H7 (cell line): ENCODE measurements around the gene GNG13. TPM values are rescaled to one million over a fixed set of nuclear protein-coding genes. Genes with fewer than 3 reads are reported as not detected.

Experiments
- DNase-seq: peaks from one replicate; pipeline ENCODE4 v3.0.0; 2012
- H3K27me3 ChIP-seq: 2 replicates; pipeline ENCODE4 v1.6.0; 2011; ENCODE audit warnings: mild to moderate bottlenecking, low read length; ENCODE audit not compliant: control insufficient read depth, insufficient read depth
- H3K36me3 ChIP-seq: replicated peaks from 2 replicates; pipeline ENCODE4 v1.5.1; 2011; ENCODE audit warnings: low read length; ENCODE audit not compliant: control insufficient read depth, insufficient read depth
- H3K4me3 ChIP-seq: 2 replicates; pipeline ENCODE4 v1.5.1; 2011; ENCODE audit warnings: low read depth, mild to moderate bottlenecking, control low read depth, low read length, moderate library complexity; ENCODE audit not compliant: insufficient read depth
- total RNA-seq: library from RNA; depleted of rRNA; stranded (reverse); fragments of >200 nt; shearing (Covaris generic); gene quantifications from 2 replicates; pipeline ENCODE4 v1.2.3, GENCODE V29; 2014; rRNA removed

The GNG13 gene, protein sequence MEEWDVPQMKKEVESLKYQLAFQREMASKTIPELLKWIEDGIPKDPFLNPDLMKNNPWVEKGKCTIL
- total RNA-seq, result not detected in 2 replicates

DNA sequence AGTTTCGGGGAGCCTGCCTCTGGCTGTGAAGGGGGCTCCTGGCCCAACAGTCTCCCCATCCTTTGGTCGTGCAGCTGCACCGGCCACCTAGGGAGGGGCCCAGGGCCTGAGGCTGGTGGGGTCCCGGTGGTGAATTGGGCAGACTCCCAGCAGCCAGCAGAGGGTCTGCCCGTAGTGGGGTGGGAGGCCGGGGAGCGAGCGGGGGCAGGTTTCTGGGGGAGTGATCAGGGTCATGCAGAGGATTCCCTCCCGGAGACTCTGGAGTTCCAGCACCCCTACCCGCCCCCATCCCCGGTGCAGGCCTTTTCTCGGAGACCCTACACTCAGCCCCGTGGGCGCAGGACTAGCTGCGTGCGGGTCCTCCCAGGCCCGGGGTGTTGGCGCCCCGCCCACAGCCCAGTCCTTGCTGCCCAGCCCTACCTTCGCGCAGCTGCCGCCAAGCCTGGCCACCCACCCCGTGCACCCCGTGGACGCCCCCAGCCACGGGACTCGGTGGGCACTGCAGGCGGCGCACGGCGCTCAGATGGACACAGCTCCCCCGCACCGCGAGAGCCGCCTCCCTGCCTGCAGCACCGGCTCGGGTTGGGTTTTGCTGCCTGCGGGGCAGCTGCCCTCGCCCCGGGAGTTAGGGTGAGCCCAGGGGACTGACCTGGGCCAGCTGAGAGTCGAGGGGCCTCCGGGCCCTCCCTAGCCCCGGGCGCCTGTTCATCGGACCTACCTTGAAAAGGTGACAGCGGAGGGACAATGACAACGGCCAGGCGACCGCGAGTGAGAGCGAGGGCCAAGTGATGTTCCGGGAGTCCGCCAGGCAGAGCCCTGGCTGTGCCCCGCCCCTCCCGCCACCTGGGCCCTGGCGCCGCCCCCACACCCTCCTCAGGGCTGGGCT lies at the start of gene GNG13:
GNG13 (minus strand) TSS at position 787 of the 886 bp plus-strand sequence. CDS start 1,657 bp downstream, outside the sequence.
- Histone ChIP-seq H3K27me3 (peaks cover 12% of the 10 kb centered on the region), H3K36me3 (peaks cover 5% of the 10 kb centered on the region), H3K4me3 (peak within 1 kb of the TSS; percentile 30)
- DNase-seq, result peak; percentile 98

DNA sequence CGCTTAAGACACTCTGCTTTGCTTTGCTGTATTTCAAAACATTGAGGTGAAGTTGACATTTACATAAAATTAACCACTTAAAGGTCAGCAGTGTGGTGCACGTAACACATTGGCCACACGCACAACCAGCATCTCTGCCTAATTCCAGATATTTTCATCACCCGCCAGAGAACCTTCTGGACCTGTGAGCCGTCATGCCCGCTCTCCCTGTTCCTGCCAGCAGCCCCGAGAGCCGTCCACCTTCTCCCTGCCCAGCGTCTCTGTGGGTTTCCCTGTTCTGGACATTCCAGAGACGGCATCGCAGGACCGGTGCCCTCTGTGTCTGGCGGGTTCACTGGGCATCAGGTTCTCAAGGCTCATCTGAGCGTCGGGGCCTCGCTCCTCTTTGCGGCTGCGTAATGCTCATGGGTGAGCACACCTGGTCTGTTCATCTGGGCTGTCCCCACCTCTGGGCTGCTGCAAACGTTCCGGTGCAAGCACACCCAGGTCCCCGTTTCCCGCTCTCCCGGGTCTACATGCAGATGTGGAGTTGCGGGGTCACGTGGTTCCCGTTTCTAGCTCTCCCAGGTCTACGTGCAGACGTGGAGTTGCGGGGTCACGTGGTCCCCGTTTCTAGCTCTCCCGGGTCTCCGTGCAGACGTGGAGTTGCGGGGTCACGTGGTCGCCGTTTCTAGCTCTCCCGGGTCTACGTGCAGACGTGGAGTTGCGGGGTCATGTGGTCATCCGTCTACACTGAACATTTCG lies 48.1 kb upstream of the GNG13 start:
- Histone ChIP-seq H3K4me3 (no peak overlapping the region), H3K27me3 (no peaks in the 10 kb centered on the region), H3K36me3 (no peaks in the 10 kb centered on the region)
- DNase-seq, result no peak

DNA sequence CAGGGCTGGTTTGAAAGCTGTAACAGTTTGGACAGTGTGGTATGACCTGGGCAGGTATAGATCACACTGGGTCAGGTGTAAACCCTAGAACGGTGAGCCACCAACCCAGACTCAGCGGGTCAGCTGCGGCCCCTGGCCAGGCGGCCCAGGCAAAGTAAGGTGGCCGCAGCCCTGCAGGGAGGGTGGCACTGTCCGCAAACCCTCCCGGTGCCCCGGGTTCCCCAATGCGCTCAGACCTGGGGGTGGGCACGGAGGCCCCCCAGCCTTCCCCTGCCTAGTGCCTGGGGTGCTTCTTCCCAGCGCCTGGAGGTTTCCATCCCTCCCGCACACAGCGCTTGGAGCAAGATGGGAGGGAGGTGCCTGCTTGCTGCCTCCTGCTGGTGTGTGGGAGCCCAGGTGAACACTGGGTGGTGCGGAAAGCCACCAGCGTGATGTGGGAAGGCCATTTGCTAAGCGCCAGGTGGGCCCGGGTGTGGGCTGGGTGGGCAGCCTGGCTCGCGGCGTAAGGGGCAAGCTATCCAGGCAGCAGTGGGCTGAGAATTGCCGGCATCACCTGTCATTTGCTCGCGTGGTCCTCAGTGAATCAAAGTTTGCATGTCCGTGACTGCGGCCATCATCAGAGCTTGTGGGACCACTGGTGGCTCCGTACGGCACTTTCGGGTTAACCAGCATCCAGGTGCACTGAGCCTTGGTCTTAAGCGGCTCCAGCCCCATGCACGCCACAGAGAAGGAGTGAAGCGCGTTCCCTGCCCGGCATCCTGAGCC lies 47.3 kb upstream of the GNG13 start:
- no peak overlapping the region for H3K4me3 ChIP-seq
- no peaks in the 10 kb centered on the region for H3K36me3 ChIP-seq
- H3K27me3 ChIP-seq, result no peaks in the 10 kb centered on the region
- DNase-seq, result no peak

DNA sequence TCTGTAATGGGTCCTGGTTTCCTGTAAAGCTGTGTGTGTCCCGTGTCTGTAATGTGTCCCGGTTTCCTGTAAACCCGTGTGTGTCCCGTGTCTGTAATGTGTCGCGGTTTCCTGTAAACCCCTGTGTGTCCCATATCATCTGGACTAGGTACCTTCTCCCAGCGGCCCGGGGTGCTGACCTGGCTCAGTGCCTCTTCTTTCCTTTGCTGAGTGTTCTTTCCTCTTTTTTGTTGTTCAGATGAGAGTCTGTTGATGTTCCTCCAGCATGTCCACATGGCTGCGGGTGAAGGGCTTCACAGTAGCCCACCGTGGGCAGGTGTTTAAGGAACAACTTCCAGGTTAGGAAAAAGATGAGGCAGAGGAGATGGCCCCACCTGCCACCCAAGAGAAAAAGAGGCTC lies 46.6 kb upstream of the GNG13 start:
- no peak for DNase-seq
- no peak overlapping the region for H3K4me3 ChIP-seq
- H3K27me3 ChIP-seq, result no peaks in the 10 kb centered on the region
- H3K36me3 ChIP-seq, result no peaks in the 10 kb centered on the region

DNA sequence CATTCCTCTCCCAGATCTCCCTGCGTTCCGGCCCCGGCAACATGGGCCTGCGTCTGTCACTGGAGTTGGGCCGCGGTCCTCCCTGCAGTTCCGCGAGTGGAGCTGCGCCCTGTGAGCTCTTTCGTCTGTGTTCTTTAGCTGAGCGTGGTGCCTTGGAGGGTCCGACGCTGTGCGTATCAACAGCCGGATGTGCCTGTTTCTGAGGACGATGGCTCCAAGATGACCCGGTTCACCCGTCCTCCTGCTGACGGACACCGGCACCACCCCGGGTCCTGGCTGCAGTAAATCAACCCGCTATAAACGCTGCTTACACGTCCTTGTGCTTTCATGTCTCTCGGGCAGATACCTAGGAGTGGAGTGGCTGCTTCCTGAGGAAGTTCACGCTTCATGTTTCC lies 44.8 kb upstream of the GNG13 start:
- no peak for DNase-seq
- Histone ChIP-seq H3K27me3 (no peaks in the 10 kb centered on the region), H3K4me3 (no peak overlapping the region), H3K36me3 (no peaks in the 10 kb centered on the region)

DNA sequence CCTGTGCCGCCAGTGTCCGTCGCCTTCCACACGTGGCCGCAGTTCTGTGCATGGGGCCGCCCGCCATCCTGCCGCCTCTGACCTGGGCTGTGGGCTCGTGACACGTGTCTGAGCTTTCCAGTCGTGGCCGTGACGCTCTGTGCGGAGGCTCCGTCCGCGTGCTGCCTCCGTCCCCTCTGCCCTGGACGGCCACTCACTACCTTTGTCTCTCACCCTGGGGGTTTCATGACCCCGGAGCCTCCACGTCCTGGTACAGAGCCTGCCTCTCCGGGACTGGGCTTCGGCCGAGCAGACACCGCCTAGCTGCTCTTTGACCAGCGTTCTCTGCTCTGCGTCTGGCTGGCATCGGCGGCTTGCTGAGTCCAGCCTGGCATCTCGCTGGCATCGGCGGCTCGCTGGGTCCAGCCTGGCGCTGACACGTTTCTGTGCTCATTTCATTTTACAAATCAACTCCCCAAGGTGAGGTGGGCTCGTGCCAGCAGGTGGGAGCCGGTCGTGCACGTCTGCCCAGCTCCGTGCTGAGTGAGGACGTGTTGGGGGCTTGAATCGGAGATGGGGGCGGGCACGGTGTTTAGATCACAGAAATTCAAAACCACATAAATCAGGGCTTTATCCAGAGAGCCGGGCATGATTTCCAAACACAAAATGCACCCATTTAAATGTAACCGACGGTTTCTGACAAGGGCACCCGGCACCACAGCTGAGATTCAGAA lies 44.3 kb upstream of the GNG13 start:
- DNase-seq, result peak; percentile 53
- H3K27me3 ChIP-seq, result no peaks in the 10 kb centered on the region
- H3K4me3 ChIP-seq, result no peak overlapping the region
- H3K36me3 ChIP-seq, result no peaks in the 10 kb centered on the region

DNA sequence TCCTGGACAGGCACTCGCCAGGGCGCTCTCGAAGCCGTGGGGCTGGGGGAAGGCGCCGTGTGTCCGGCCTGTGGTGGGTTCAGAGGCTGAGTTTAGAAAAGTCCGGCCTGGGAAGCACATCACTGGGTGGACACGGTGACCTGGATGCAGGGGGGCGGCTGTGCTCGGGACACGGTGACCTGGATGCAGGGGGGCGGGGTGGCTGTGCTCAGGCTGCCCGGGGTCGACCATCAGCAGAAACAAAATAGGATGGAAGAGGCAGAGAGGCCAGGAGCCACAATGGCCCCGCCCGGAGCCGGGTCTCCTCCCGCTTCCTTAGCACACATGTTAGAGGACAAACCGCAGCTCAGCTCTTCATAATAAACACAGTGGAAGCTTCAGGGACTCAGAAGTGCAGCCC lies 43.2 kb upstream of the GNG13 start:
- DNase-seq, result peak; percentile 58

DNA sequence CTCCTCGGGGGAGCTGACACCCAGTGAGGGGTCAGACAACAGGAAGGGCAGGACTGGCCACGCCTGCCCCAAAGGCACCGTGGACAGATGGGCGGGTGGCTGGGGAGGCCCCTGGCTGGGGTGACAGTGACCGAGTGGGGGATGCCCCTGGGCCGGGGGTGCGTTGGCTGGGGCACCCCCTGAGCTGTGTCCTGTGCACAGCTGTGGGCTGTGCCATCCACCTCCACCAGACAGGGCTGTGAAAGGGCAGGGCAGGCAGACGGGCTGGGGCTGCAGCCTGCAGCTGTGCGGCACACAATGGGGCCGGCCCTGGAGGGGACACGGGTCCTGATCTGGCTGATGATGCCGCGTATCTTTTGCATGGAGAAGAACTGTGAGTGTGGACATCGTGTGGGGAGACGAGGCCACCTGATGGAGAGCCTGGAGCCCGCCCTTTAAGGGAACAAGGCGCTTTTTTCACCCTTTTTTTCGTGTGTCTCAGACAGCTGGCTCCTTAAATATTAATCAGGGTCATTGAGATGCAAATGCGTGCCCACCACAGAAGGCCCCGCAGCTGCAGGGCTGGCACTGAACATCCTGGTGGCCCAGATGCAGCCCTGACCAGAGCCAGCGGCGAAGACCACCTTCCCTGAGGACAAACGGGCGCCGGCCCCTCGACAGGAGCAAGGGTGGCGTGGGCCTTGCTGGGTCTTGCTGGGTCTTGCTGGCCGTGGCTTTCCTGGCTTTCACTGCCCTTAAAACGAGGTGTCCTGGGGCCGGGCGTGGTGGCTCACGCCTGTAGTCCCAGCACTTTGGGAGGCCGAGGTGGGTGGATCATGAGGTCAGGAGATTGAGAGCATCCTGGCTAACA lies 42.4 kb upstream of the GNG13 start:
- no peaks in the 10 kb centered on the region for H3K27me3 ChIP-seq
- H3K36me3 ChIP-seq, result no peaks in the 10 kb centered on the region
- DNase-seq, result peak; percentile 74
- no peak overlapping the region for H3K4me3 ChIP-seq

More for the DNA sequence above, 43.2 kb upstream of the GNG13 start:
- H3K36me3 ChIP-seq, result no peaks in the 10 kb centered on the region
- H3K4me3 ChIP-seq, result no peak overlapping the region
- H3K27me3 ChIP-seq, result no peaks in the 10 kb centered on the region

DNA sequence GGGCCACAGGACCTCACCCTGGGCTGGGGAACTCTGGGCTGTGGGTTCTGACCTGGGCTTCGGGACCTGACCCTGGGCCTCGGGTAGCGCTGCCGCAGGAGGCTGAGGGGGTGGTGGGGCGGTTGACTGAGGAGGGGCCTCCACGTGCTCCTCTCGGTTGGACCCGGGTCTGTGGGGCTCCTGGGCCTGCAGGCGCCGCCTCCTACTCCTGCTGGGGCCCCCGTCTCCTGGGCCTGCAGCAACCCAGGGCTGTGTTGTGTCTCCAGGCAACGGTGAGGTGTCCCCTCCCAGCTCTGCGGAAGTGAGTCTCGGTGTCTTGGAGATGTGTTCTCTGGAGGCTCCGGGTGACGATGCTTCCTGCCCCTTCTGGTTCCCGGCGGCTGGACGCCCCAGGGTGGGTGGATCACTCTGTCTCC lies 41.5 kb upstream of the GNG13 start:
- no peaks in the 10 kb centered on the region for H3K27me3 ChIP-seq
- H3K4me3 ChIP-seq, result no peak overlapping the region
- DNase-seq, result peak; percentile 69
- no peaks in the 10 kb centered on the region for H3K36me3 ChIP-seq

DNA sequence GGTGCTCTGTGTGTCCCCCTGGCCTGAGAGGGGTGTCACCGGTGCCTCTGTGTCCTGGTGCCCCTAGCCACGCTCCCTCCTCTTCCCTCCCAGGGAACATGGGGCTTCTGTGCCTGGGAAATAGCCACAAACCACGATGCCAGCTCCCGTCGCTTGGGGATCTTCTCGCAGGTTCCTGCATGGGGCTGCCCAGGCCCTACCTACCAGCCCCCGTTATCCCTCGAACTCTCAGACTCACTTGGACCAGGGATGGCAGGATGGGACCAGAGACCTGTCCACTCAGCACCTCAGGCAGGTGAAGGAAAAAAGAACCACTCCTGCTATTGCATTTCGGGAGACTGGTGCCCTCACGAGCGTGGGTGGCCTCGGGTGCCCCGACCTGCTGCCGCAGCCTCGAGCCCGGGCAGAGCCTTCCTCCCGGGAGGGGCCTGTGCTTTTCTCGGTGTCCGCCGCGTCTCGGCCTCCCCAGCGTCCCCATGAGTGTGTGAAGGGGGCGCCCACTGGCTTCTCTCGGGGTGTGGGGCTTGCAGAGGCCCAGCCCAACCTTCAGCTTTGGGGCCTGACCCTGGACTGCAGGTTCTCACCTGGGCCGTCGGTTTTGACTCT lies 41.0 kb upstream of the GNG13 start:
- no peak overlapping the region for H3K4me3 ChIP-seq
- H3K27me3 ChIP-seq, result no peaks in the 10 kb centered on the region
- peak; percentile 65 for DNase-seq
- H3K36me3 ChIP-seq, result no peaks in the 10 kb centered on the region

DNA sequence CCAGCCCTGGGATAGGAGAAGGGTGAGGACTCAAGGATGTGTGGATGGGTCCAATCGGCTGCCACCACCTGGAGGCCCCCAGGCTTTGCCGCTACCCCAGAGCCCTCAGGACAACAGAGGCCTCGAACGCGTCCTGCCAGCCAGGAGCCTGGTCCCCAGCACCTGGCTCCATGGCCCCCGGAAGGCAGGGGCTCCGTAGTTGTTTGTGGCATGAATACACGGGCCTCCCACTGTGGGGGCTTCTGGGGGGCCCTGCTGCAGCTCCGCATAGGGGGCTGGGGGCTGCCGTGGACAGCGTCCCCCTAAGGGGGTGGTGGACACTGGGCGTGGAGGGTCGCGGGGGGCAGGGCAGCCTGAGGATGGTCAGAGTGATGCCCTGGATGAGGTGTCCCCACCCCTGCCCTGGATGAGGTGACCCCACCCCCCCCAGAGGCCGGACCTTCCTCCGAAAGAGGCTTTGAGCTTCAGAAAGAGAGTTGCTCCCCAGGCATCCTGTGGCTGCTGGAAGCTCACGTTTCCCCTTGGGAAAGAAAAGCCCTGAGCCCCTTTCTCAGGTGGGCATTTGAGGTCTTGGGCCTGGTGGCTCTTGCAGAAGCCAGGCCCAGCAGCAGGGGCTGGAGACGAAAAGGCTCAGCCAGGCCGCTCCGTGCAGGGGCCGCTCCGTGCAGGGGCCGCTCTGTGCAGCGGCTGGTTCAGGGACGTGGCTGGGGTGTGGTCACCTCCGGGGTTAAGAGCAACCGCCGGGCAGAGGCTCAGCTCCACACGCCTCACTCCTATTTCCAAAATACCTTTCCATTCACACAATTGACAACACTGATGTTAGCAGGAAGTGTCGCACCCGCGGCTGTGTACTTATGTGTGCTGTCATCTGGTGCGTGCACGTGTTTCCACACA lies 40.3 kb upstream of the GNG13 start:
- Histone ChIP-seq H3K4me3 (no peak overlapping the region), H3K27me3 (no peaks in the 10 kb centered on the region), H3K36me3 (no peaks in the 10 kb centered on the region)
- DNase-seq, result peak; percentile 68

DNA sequence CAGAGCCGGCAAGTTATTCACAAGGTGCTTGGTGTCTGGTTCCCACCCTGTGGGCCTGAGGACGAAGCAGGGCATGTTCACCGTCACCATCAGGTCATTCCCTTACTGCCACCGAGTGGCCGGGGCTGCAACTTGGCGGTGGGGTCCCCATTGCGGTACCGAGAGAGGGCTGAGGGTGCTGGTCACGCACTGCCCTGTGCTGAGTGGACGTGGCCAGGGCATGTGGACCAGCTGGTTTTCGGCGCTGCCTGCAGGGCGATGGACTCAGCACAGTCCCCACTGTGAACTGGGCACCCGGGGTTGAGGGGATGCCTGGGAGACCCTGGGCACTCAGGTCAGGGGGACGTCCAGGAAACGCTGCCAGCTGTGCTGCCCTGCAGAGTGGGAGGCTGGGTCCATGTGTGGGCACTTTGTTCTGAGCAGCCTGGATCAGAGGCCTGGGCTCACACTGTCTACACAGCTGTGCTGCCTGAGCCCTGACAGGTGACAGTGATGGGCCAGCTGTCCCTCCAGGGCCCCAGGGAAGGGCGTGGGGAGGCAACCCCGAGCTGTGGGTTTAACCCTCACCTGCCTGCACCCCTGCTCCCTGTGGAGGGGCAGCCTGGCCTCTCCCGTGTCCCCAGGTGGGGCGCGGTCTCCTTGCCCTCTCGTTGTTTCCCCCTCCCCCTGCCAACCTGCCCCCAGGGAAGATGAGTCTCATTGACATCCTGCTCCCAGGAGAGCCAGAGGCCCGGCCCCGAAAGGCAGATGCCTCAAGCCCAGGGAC lies 39.3 kb upstream of the GNG13 start:
- H3K4me3 ChIP-seq, result no peak overlapping the region
- peak; percentile 71 for DNase-seq
- H3K36me3 ChIP-seq, result no peaks in the 10 kb centered on the region
- H3K27me3 ChIP-seq, result no peaks in the 10 kb centered on the region
